H1 (cell line): Measurements from ENCODE around the gene CBL. TPM values are rescaled to one million over a fixed set of nuclear protein-coding genes. Genes with fewer than 3 reads are reported as not detected.
"Not testable (repeated sequence)": the region's sequence is repeated elsewhere in the genome, so short reads cannot be mapped to it uniquely, and the experiment has no call there.

ENCODE experiments used
- CTCF ChIA-PET: fragments of 300-600 bp; sonication (Branson Sonifier 250); formaldehyde crosslinking; loops from one replicate; lab custom pipeline; 2021; ENCODE audit not compliant: partially characterized antibody; lab: Charles Lee
- POLR2A ChIA-PET: fragments of 300-600 bp; sonication (Branson Sonifier 250); formaldehyde crosslinking; loops from one replicate; lab custom pipeline; 2021; ENCODE audit warnings: inconsistent platforms; ENCODE audit not compliant: partially characterized antibody; lab: Charles Lee
- DNase-seq, 2 experiments: peaks; one replicate each; pipeline versions ENCODE4 v3.0.0 to v3.0.0-alpha.2; 2010 to 2022; ENCODE audit warnings: low spot score in 2 of 2, low read depth in 1 of 2, mixed read lengths in 1 of 2
- FAIRE-seq: peaks from 2 replicates; lab custom pipeline; 2011; peaks lifted over from hg19 to GRCh38; lab: Jason Lieb, UNC
- H2AFZ ChIP-seq: 2 replicates; pipeline ENCODE4 v1.8.1; 2012; ENCODE audit warnings: low read length, inconsistent platforms
- H2AK5ac ChIP-seq: 2 replicates; pipeline ENCODE4 v1.6.1; 2013; ENCODE audit warnings: low read depth, low read length
- H2BK120ac ChIP-seq: replicated peaks from 2 replicates; pipeline ENCODE3; 2013; ENCODE audit warnings: low read depth, low read length, inconsistent platforms
- H2BK12ac ChIP-seq: 2 replicates; pipeline ENCODE4 v1.6.1; 2013; ENCODE audit warnings: low read depth, low read length
- H2BK15ac ChIP-seq: 2 replicates; pipeline ENCODE4 v1.6.1; 2013; ENCODE audit warnings: low read length
- H2BK20ac ChIP-seq: 2 replicates; pipeline ENCODE4 v1.6.1; 2013; ENCODE audit warnings: low read length
- H2BK5ac ChIP-seq: 2 replicates; pipeline ENCODE4 v1.6.1; 2013; ENCODE audit warnings: low read depth, low read length
- H3K14ac ChIP-seq: 2 replicates; pipeline ENCODE4 v1.6.1; 2013; ENCODE audit warnings: inconsistent platforms; ENCODE audit not compliant: insufficient read length
- H3K18ac ChIP-seq: 2 replicates; pipeline ENCODE4 v1.6.1; 2013; ENCODE audit warnings: low read length; ENCODE audit errors: extremely low read depth
- H3K23ac ChIP-seq: 2 replicates; pipeline ENCODE4 v1.6.1; 2013; ENCODE audit warnings: inconsistent platforms; ENCODE audit not compliant: insufficient read length
- H3K23me2 ChIP-seq: 2 replicates; pipeline ENCODE4 v1.6.1; 2013; ENCODE audit warnings: low read depth, low read length
- H3K27ac ChIP-seq: 2 replicates; pipeline ENCODE4 v1.6.1; 2011; ENCODE audit warnings: low read depth, low read length, inconsistent platforms
- H3K27me3 ChIP-seq, 4 experiments: replicated peaks in 1 of 4; 1 replicate in 1 of 4; 2 replicates in 3 of 4; pipeline versions ENCODE4 v1.6.1 to v1.8.1; 2011 to 2013; ENCODE audit warnings: low read length in 3 of 4, mild to moderate bottlenecking in 3 of 4, inconsistent platforms in 2 of 4, mixed read lengths in 2 of 4, moderate library complexity in 1 of 4; ENCODE audit not compliant: control insufficient read depth in 3 of 4, insufficient read depth in 3 of 4; ENCODE audit errors: extremely low read depth in 1 of 4
- H3K36me3 ChIP-seq, 4 experiments: 2 replicates each; pipeline versions ENCODE4 v1.6.1 to v1.8.1; 2011 to 2013; ENCODE audit warnings: mild to moderate bottlenecking in 4 of 4, low read length in 3 of 4, moderate library complexity in 2 of 4, control low read depth in 1 of 4, inconsistent platforms in 1 of 4; ENCODE audit not compliant: insufficient read depth in 4 of 4, control insufficient read depth in 2 of 4
- H3K4ac ChIP-seq: replicated peaks from 2 replicates; pipeline ENCODE3; 2013; ENCODE audit warnings: low read length, low read depth, mixed read lengths, inconsistent platforms; ENCODE audit not compliant: insufficient read length
- H3K4me1 ChIP-seq, 4 experiments: replicated peaks in 1 of 4; 1 replicate in 1 of 4; 2 replicates in 3 of 4; pipeline versions ENCODE4 v1.6.1 to v1.8.1; 2011 to 2013; ENCODE audit warnings: low read length in 3 of 4, inconsistent platforms in 2 of 4, mixed read lengths in 1 of 4; ENCODE audit not compliant: insufficient read depth in 4 of 4, control insufficient read depth in 3 of 4
- H3K4me2 ChIP-seq, 2 experiments: 2 replicates each; pipeline versions ENCODE4 v1.6.1 to v1.8.1; 2011 to 2013; ENCODE audit warnings: low read depth in 2 of 2, low read length in 2 of 2, control low read depth in 1 of 2, inconsistent platforms in 1 of 2, mild to moderate bottlenecking in 1 of 2; ENCODE audit not compliant: insufficient read depth in 1 of 2
- H3K4me3 ChIP-seq, 4 experiments: fragments of 200-600, 300-600 bp in 1 of 4; sonication (generic), shearing (Covaris generic), sonication (Bioruptor Twin) in 1 of 4; 2 replicates each; pipeline versions ENCODE4 v1.5.1 to v1.8.1; 2011 to 2016; ENCODE audit warnings: low read length in 4 of 4, low read depth in 3 of 4, control low read depth in 2 of 4, inconsistent platforms in 2 of 4, mild to moderate bottlenecking in 2 of 4, mixed read lengths in 1 of 4, moderate library complexity in 1 of 4; ENCODE audit not compliant: insufficient read depth in 2 of 4; ENCODE audit errors: extremely low read depth in 1 of 4
- H3K56ac ChIP-seq: replicated peaks from 2 replicates; pipeline ENCODE3; 2013; ENCODE audit warnings: low read depth, mild to moderate bottlenecking, mixed read lengths, low read length, inconsistent platforms; ENCODE audit not compliant: insufficient read length
- H3K79me1 ChIP-seq: 2 replicates; pipeline ENCODE4 v1.6.1; 2013; ENCODE audit warnings: low read depth, low read length, control low read depth
- H3K79me2 ChIP-seq, 2 experiments: 2 replicates each; pipeline versions ENCODE4 v1.6.1 to v1.8.1; 2012 to 2013; ENCODE audit warnings: low read length in 2 of 2, mild to moderate bottlenecking in 2 of 2, inconsistent platforms in 1 of 2; ENCODE audit not compliant: insufficient read depth in 2 of 2, control insufficient read depth in 1 of 2
- H3K9ac ChIP-seq, 4 experiments: replicated peaks in 1 of 4; 1 replicate in 1 of 4; 2 replicates in 3 of 4; pipeline versions ENCODE4 v1.6.1 to v1.8.1; 2011 to 2013; ENCODE audit warnings: low read depth in 3 of 4, low read length in 3 of 4, control low read depth in 2 of 4, mild to moderate bottlenecking in 2 of 4, moderate library complexity in 2 of 4, inconsistent platforms in 1 of 4; ENCODE audit errors: extremely low read depth in 1 of 4
- H3K9me3 ChIP-seq, 2 experiments: 2 replicates each; pipeline versions ENCODE4 v1.6.1 to v1.8.1; 2012 to 2013; ENCODE audit warnings: mild to moderate bottlenecking in 2 of 2, moderate library complexity in 2 of 2, control low read depth in 1 of 2, inconsistent platforms in 1 of 2, low read depth in 1 of 2, low read length in 1 of 2, mixed read lengths in 1 of 2; ENCODE audit not compliant: insufficient read depth in 2 of 2
- H4K20me1 ChIP-seq, 2 experiments: replicated peaks in 1 of 2; 2 replicates each; pipeline versions ENCODE3 to v1.8.1; 2011 to 2013; ENCODE audit warnings: inconsistent platforms in 2 of 2, low read length in 2 of 2, mild to moderate bottlenecking in 1 of 2; ENCODE audit not compliant: insufficient read depth in 2 of 2, control insufficient read depth in 1 of 2
- H4K5ac ChIP-seq: 2 replicates; pipeline ENCODE4 v1.6.1; 2013; ENCODE audit warnings: low read length, low read depth, mixed read lengths, inconsistent platforms; ENCODE audit not compliant: insufficient read length
- H4K8ac ChIP-seq: 2 replicates; pipeline ENCODE4 v1.8.0; 2013; ENCODE audit warnings: mild to moderate bottlenecking, moderate library complexity, low read length, inconsistent platforms; ENCODE audit not compliant: insufficient read depth; ENCODE audit errors: extremely low read depth
- H4K91ac ChIP-seq: replicated peaks from 2 replicates; pipeline ENCODE3; 2013; ENCODE audit warnings: low read length, mixed read lengths, inconsistent platforms; ENCODE audit not compliant: insufficient read length
- WGBS, 2 experiments: shearing (Covaris generic) in 1 of 2; methylation state at CpG; one replicate each; pipeline versions ENCODE4 v1.1.6 to v1.1.7; 2013 to 2015; ENCODE audit warnings: low lambda C conversion rate in 2 of 2, mixed read lengths in 2 of 2, inconsistent platforms in 1 of 2, low coverage in 1 of 2, missing lambda C conversion rate in 1 of 2; ENCODE audit not compliant: insufficient replicate concordance in 2 of 2, insufficient coverage in 1 of 2, insufficient read length in 1 of 2; ENCODE audit errors: extremely low coverage in 1 of 2, missing lambda C conversion rate in 1 of 2; 5-methylcytosine and 5-hydroxymethylcytosine counted together
- polyA plus RNA-seq, 7 experiments: library from polyadenylated mRNA; depleted of rRNA in 3 of 7; stranded (reverse) in 5 of 7; unstranded in 2 of 7; fragments of >200 nt in 5 of 7; fragments of 200-250 nt in 2 of 7; gene quantifications; 1 replicate in 5 of 7; 2 replicates in 1 of 7; 4 replicates in 1 of 7; pipeline versions ENCODE4 v1.2.1 to v1.2.3, GENCODE V29; 2011 to 2013; ENCODE audit warnings: missing spikeins in 2 of 7, mixed read lengths in 2 of 7
- total RNA-seq: library from RNA; stranded (reverse); fragmentation: NEBNext Ultra II Directional; extraction: Animal tissue kit (Norgen Biotek cat#: 25700); gene quantifications from 2 replicates; pipeline ENCODE4 v1.2.1, GENCODE V29; 2021

Gene CBL
- total and polyA plus RNA-seq, 2 of the 8 experiments (the other 6 are each of a cell fraction or from before 2014, with no cell fraction given) = 23.1 to 57.8 TPM

DNA sequence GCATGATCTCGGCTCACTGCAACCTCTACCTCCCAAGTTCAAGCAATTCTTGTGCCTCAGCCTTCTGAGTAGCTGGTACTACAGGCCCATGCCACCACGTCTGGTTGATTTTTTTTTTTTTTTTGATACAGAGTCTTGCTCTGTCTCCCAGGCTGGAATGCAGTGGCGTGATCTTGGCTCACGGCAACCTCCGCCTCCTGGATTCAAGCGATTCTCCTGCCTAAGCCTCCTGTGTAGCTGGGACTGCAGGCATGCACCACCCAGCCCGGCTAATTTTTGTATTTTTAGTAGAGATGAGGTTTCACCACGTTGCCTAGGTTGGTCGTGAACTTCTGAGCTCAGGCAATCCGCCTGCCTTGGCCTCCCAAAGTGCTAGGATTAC is 39.1 kb upstream of the CBL start:
- H3K9ac ChIP-seq, H3K27me3 ChIP-seq, H3K14ac ChIP-seq, H2AK5ac ChIP-seq, FAIRE-seq, H2BK5ac ChIP-seq, H4K91ac ChIP-seq, H2BK120ac ChIP-seq, H2BK15ac ChIP-seq, H3K9me3 ChIP-seq, H4K8ac ChIP-seq, H3K23ac ChIP-seq, H2BK12ac ChIP-seq, H3K79me1 ChIP-seq, H3K79me2 ChIP-seq, H4K5ac ChIP-seq, H3K56ac ChIP-seq, H3K4me3 ChIP-seq, H2BK20ac ChIP-seq, H3K4me1 ChIP-seq, H3K27ac ChIP-seq, H3K36me3 ChIP-seq, H3K18ac ChIP-seq, H3K23me2 ChIP-seq, DNase-seq, H4K20me1 ChIP-seq, H3K4ac ChIP-seq, H3K4me2 ChIP-seq, H2AFZ ChIP-seq: not testable (repeated sequence)
- ChIA-PET POLR2A (interaction anchor here (0.8 to 6.3 kb wide), 3 partner anchors 9 to 17 kb away, joined by 3 to 58 read pairs (median 3); partner anchors contain the start of gene ABCG4), CTCF (interaction anchor here (0.6 to 24.3 kb wide), 11 partner anchors 9 to 67 kb away, joined by 3 to 389 read pairs (median 3); partner anchors contain the start of gene ABCG4)
- 83% methylated on average over 8 of the region's 10 CpGs; no CpG with 5 or more reads in 1 of the 2 experiments for WGBS, 2 experiments
